ENCODE data around the gene KCNH6.
A peak's percentile ranks its signal among the peaks of the same experiment; 100 is the strongest.

The KCNH6 gene

GRCh38 chr17:63476854-63477479 is 46.2 kb upstream of the KCNH6 start, which contains the start of gene ACE:
TSS of gene ACE (plus strand) at chr17:63477061. CDS start at chr17:63477095, 34 bp downstream.
- TF ChIP-seq CTCF (IDR thresholded peaks at IDR 0.05; ENCODE audit: low read depth, low read length, missing control alignments), result no peak
- DNase-seq (ENCODE audit: extremely low read depth, low read depth), result no peak
- H3K4me3 ChIP-seq (replicated peaks; ENCODE audit: low read depth, low read length), result peak within 1 kb of the TSS; percentile 30

GRCh38 chr17:63477480-63478440 is 45.4 kb upstream of the KCNH6 start:
- peak overlapping the region; percentile 30 for H3K4me3 ChIP-seq (replicated peaks; ENCODE audit: low read depth, low read length)
- no peak for DNase-seq (ENCODE audit: extremely low read depth, low read depth)
- no peak for TF ChIP-seq CTCF (IDR thresholded peaks at IDR 0.05; ENCODE audit: low read depth, low read length, missing control alignments)

GRCh38 chr17:63478814-63479494 is 44.2 kb upstream of the KCNH6 start:
- peak; percentile 77 for DNase-seq (ENCODE audit: extremely low read depth, low read depth)
- peak; percentile 93 for TF ChIP-seq CTCF (IDR thresholded peaks at IDR 0.05; ENCODE audit: low read depth, low read length, missing control alignments)
- H3K4me3 ChIP-seq (replicated peaks; ENCODE audit: low read depth, low read length), result no peak overlapping the region

GRCh38 chr17:63479495-63480184 is 43.5 kb upstream of the KCNH6 start:
- DNase-seq (ENCODE audit: extremely low read depth, low read depth), result no peak
- TF ChIP-seq CTCF (IDR thresholded peaks at IDR 0.05; ENCODE audit: low read depth, low read length, missing control alignments), result no peak
- H3K4me3 ChIP-seq (replicated peaks; ENCODE audit: low read depth, low read length), result no peak overlapping the region

- no peak overlapping the region for H3K4me3 ChIP-seq (replicated peaks; ENCODE audit: low read depth, low read length)
- TF ChIP-seq CTCF (IDR thresholded peaks at IDR 0.05; ENCODE audit: low read depth, low read length, missing control alignments), result no peak
- no peak for DNase-seq (ENCODE audit: extremely low read depth, low read depth)
Observed at GRCh38 chr17:63480192-63480784, 42.9 kb upstream of the KCNH6 start.
